OCI-M2 (cell line): Measurements from ENCODE around the gene PTPRA.
"Not testable (repeated sequence)": the region's sequence is repeated elsewhere in the genome, so short reads cannot be mapped to it uniquely, and the experiment has no call there.

Source experiments
- DNase-seq: peaks from one replicate; lab custom pipeline; 2025; ENCODE audit not compliant: unreplicated experiment; lab: John Stamatoyannopoulos, UW

The PTPRA gene

DNA sequence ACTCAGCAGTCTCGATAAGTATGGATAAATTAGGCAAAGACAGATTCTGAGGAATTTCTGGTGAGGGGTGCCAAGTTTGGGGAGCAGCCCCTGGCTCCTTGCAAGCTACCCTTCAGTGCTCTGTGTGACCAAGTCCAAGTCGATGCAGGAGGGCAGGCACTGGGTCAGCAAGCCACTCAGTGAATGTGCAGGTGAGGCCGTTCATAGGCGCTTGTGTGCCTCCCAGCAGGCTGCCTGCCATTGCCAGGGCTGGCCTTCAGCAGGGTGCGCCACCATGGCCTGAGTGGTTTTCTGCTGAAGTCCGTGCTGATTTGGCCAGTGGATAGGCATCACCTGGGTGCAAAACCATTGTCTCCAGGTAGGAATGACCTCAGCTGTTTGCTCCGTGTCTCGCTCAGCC lies 166.8 kb downstream of the PTPRA start:
- DNase-seq = no peak

DNA sequence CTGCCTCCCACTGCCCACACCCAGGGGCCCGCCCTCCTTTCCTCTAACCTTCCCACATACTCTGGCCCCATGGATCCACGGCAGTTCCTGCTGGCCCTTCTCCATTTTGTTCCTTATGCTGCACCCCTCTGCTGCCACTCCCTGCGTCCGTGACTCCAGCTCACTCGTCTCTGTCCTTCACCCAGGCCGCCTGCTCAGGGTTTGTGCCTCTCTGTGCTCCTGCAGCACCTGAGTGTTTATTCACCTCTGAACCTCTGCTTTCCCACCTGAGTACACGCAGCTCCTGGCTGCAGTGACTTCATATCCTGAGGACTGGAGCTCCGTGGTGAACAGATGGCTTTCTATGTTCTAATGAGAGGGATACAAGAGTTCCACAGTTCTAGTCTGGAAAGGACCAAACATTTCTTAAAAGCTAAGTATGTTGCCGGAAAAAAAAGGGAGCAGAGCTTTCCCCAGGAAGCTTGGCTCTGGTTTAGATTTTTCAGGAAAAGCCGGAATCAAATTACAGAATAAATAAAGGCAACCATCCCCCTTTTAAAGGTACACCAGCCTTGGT lies 168.7 kb downstream of the PTPRA start:
- no peak for DNase-seq

DNA sequence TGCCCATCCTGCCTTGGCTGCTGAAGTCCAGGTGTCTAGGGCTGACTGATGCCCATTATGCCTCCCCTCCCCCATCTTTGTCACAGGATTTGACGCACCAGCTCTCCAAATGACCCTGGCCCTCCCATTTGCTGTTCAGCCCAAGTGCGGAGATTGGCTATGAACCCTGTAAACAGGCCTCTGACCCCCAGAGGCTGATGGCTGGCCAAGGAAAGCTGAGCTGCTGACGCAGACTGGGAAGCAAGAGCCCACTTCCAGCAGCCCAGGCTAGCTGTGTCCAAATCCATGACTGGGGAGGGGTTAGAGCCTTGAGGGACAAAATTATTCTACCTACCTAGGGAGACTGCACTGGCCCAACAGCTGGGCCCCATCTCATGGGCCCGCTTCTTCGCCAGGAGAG lies 169.3 kb downstream of the PTPRA start:
- no peak for DNase-seq

DNA sequence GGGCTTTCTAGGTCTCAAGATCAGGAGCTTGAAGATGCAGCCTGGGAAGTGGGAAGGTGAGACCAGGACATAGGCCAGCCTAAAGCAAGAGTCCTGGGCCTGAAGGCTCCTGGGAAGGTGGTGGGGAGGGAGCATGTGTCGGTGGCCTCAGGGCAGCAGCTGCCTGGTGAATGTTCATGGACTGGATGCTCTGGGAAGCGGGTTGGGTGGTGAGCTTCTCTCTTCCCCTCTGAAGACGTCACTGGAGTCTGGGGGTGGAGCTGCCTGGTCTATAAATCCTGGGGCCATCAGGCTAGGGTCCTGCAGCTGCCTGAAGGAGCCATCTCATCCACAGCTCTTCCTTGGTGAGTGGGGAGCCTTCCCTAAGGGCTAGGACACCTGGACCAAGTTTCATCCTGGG lies 170.0 kb downstream of the PTPRA start, which contains the start of gene GNRH2:
Gene GNRH2, plus strand, starts transcription at position 301 of the 400 bp plus-strand sequence. CDS start 793 bp downstream, outside the sequence.
- DNase-seq = no peak

DNA sequence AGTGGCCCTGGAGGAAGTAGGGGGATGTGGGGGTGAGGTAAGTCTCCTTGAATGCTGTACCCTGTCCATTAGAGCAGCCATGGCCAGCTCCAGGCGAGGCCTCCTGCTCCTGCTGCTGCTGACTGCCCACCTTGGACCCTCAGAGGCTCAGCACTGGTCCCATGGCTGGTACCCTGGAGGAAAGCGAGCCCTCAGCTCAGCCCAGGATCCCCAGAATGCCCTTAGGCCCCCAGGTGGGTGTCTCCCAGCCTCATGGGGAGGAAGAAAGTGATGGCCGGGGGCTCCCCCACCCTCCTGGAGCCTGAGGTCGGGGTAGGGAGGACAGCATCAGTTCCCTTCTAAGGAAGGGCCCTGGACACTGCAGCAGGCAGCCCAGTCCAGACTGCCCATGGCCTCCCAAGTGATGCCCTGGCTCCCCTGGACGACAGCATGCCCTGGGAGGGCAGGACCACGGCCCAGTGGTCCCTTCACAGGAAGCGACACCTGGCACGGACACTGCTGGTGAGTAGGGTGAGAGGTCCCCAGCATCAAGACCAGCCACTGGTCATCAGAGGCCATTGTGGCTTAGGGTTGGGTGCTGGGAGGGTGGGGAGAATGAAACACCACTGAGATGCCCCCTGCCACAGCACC lies 171.2 kb downstream of the PTPRA start:
- no peak for DNase-seq

DNA sequence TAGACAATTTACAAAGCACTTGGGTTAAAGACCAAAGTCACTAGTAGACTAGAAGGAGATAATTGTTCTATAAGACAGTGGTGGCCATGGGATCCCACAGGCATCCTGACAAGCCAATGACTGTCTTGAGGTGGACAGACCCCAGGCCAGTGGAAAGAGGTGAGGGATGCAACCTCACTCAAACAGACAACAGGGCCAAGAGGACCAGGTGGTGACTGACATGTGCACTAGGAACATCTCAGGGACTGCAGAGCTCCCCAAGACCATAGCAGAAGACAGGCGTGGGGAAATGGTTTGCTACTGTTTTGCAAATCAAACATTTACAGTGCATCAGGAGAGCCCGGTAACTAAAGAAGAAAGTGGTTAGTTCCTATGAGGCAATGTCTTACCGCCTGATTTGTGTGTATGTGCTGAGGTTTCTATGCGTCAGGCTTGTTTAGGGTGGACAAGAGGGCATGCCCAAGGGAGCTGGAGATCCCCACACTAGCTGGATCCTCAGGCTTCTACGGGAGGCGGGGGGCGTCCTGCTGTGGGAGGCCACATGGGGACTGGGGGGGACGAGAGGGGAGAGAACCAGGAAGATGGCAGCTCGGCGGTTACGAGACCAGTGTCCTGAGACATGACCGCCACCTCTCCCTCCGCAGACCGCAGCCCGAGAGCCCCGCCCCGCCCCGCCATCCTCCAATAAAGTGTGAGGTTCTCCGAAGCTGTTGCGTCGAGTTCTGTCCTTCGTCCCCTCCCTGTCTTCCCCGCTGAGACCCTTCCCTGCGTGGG lies 171.9 kb downstream of the PTPRA start:
- DNase-seq = peak; percentile 65

DNA sequence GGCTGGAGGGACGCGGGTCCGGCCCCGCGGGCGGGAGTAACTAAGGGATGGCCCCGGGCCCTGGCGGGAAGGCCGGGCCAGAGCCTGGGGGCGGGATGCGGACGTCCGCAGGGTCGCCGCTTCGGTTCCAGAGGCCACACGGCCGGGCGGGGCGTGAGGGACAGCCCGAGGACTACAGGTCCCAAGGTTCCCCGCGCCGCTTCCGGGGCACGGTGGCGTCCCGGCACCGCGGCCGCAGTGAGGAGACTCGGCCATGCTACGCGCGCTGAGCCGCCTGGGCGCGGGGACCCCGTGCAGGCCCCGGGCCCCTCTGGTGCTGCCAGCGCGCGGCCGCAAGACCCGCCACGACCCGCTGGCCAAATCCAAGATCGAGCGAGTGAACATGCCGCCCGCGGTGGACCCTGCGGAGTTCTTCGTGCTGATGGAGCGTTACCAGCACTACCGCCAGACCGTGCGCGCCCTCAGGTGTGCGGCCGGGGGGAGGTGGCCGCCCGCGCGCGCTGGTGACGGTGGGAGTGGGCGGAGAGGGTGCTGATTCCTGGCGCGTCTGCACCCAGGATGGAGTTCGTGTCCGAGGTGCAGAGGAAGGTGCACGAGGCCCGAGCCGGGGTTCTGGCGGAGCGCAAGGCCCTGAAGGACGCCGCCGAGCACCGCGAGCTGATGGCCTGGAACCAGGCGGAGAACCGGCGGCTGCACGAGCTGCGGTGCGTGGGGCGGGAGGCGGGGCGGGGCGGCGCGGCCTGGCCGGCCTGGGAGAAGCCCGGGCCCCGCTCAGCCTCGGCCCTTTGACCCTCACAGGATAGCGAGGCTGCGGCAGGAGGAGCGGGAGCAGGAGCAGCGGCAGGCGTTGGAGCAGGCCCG lies 172.8 kb downstream of the PTPRA start, which contains the start of gene MRPS26:
Gene MRPS26, plus strand, starts transcription at position 237 of the 861 bp plus-strand sequence. Its CDS starts 17 bp downstream, at position 254.
- peak; percentile 65 for DNase-seq

DNA sequence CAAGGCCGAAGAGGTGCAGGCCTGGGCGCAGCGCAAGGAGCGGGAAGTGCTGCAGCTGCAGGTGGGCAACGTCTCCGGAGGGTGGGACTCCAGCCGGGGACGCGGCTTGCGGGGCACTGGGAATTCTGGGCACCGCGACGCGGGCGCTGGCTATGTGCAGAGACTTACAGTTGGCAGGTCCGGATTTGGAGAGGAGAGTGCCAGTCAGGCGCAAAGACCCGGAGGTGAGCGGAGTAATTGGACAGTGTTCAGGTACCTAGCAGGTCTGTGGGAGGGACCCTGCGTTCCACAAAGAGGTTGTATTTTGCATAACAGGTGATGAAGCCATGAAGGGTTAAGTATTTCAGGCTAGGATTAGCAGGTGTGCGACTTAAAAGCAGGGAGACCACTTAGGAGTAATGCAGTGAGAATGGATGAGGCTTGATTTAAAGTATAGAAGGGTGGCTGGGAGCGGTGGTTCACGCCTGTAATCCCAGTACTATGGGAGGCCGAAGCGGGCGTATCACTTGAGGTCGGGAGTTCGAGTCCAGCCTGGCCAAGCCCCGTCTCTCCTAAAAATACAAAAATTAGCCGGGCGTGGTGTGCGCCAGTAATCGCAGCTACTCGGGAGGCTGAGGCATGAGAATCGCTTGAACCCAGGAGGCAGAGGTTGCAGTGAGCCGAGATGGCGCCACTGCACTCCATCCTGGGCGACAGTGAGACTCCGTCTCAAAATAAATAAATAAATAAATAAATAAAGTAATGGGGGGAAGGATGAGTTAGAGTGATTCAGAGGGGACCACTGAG lies 173.6 kb downstream of the PTPRA start:
- DNase-seq = no peak

DNA sequence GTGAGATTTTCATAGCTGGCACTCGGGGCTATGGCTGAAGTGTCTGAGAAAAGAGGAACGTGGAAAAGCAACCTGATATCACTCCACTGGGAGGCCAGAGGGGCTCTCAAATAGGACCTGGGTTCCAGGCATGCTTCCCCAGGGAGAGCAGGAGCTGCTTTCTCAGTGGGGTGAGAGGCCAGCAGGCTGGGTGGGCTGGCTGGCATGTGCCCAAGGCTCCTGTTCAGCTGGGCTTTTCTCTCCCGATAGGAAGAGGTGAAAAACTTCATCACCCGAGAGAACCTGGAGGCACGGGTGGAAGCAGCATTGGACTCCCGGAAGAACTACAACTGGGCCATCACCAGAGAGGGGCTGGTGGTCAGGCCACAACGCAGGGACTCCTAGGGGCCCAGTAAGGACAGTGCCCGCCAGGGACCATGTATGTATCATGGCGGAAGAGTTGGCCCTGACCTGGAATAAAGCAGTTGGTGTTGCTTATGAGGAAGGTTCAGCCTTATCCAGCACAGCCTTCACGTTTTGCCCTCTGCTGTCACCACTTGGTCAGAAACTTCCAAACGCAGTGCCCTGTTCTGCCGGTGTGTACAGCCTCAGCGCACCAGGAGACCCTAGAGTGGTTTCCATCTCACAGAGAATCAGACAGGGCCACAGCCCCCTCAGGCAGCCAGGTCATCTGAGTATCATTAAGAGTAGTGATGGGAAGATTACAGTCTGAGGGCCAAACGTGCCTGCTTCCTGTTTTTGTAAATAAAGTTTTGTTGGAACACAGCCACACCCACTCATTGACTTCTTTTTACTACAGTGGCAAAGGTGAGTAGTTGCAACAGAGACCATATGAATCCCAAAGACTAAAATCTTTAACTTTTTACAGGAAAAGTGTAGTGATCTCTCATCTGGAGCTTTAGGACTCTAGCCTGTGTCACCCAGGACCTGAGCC lies 174.5 kb downstream of the PTPRA start:
- no peak for DNase-seq

DNA sequence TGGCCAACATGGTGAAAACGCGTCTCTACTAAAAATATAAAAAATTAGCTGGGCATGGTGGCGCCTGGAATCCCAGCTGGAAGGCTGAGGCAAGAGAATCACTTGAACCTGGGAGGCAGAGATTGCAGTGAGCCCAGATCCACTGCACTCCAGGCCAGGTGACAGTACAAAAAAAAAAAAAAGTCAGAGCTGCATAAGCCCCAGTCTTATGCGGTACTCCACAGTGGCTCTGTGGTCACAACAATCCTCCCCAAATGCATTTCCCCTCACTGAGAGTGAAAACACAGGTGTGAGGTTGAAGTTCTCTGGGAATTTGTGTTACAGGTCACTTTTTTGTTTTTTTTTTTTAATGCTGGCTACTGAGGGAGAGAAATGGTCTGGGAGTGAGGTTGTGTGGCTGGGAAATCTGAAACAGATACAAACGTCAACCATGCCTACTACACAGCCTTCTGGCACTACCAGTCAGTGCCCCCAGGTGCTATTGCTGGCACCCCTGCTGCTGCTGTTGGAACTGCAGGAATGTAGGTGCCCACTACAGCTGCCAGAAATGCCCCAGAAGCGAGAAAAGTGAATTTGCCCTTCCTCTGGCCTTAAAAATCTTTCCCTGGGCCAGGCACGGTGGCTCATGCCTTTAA lies 178.2 kb downstream of the PTPRA start:
- DNase-seq = no peak

DNA sequence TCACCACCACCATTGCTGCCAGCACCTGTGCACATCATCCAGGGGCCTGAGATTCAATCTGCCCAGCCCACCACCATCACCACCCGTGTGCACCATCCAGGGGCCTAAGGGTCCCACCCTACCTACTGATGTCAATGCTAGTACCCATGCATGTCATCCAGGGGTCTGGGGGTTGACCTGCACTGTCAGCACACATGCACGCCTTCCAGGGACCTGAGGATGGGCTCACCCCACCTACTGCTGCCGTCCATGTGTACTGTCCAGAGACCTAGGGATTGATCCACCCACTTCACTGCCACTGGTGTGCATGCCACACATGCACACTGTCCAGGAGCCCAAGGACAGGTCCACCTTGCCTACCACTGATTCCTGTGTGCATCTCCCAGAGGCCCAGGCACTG lies 186.2 kb downstream of the PTPRA start:
- DNase-seq = no peak

DNA sequence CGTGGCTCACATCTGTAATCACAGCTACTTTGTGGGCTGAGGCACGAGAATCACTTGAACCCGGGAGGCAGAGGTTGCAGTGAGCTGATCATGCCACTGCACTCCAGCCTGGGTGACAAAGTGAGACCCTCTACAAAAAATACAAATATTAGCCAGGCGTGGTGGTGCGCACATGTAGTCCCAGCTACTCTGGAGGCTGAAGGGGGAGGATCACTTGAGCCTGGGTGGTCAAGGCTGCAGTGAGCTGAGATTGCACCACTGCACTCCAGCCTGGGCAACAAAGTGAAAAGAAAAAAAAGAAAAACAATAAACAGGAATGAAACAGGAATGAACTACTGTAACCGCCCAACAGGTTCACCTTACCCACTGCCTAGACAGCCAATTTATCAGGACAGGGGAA lies 190.8 kb downstream of the PTPRA start:
- DNase-seq = not testable (repeated sequence)

DNA sequence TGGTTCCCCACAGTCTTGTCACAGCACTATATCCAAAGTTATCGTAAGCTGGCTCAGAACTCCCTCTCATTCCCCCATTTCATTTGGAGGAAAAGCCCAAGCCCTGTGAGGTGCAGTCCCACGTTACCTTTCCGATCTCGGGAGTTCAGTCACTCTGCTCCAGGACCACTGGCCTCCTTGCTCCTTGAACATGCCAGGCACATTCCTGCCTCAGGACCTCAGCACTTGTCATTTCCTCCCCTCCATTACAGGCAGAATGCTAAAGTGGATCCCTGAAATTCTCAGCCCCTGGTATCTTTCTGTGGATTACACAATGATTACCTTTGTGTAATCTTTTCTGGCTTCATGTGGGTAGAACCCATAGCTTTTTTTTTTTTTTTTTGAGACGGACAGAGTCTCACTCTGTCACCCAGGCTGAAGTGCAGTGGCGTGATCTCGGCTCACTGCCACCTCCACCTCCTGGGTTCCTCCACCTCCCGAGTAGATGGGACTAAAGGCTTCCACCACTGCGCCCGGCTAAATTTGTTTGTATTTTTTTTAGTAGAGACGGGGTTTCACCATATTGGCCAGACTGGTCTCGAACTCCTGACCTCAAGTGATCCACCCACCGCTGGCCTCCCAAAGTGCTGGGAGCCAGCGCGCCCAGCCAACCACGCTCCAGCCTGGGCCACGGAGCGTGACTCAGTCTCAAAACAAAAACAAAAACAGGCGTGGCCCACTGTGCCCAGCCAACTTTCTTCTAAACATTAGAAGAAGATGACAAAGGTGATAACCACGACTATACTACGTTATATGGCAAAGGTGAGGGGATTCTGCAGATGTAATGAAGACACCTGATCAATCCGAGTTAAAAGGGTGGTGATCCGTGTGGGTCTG lies 194.1 kb downstream of the PTPRA start:
- DNase-seq = no peak

DNA sequence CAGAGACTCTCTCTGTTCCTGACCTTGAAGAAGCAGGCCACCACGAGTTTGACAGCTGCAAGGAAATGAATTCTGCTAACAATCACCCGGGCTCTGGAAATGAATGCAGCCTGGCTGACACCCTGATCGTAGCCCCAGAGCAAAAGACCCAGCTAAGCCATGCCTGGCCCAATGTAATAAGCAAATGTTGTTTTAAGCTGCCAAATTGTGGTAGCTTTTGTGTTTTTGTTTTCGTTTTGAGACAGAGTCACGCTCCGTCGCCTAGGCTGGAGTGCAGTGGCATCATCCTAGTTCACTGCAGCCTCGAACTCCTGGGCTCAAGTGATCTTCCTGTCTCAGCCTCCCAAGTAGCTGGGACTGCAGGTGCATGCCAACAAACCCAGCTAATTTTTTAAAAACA lies 194.8 kb downstream of the PTPRA start:
- no peak for DNase-seq

DNA sequence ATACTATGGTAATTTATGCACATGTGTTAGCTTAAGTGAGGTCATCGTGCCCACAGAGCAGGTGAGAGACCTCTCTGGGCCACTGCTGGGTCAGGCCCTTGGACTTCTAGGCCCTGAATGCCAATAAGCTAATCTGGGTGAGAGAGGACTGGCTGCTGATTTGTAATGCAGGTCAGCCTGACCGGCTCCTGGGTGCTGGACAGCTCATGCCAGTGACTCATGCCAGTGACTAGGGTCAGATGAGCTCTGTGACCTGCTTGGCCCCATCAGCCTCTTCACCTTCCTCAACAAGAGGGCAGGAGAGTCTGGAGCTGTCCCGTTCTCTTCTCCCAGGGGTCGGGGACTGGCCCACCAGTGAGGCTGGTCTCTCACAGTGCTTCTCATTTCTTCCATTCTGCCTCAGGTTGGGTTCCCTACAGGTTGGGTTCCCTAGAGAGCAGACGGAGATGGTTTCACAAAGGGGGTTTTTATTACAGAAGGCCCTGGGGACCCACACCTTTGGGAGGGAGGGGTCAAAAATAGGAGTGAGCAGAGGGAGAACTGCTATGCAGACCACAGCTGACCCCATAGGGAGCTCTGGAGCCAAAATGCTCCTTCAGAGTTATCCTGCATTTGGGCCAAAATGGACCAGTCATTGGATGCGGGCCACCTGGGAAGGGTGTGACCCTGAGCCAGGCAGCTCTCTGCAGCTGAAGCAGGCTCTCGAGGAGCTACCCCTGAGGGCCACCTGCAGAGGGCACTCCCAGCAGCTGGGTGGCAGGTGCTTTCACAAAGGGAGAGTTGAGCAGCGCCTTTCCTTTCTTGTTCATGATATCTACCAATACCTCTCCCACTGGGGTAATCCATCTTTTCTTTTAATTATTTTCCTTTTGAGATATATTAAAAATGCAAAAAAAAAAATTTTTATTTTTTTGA lies 196.0 kb downstream of the PTPRA start:
- DNase-seq = no peak

DNA sequence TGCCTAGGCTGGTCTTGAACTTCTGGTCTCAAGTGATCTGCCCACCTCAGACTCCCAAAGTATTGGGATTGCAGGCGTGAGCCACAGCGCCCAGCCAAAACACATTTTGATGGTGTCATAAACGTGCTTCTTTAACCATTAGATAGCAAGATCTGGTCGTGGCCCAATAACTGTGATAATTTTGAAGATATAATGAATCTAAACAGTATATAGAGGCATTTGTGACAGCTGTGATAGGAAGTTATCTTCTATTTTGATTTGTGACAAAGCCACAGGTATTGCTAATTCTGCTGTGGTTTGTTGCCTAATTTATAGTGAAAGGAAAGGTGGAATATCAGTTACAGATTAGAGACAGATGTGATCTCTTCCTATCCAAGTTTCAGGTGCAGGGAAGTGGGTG lies 197.4 kb downstream of the PTPRA start:
- no peak for DNase-seq

DNA sequence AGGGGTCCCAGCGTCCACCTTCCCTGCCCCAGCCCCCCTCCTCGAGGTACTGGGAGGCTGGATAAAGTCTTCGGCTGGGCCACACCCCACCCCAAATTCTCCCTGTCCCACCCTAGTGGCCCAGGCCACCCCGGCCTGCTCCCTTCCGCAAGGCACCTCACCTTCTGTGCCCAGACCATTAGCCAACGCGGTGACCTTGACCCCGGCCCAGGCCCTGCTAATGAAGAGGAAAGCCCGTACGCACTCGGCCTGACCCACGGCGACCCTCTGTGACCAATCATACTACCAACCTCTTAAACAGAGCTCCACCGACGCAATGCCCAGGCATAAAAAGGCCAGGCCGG lies 198.0 kb downstream of the PTPRA start:
- no peak for DNase-seq
